Stimulated activated CD8-positive, alpha-beta memory T cell treated with anti-CD3 and anti-CD28 coated beads, Interleukin-7, amount 100 ng/mL, for 4 hours (primary cell): ENCODE results near the gene CPEB3.

Experiments used
- DNase-seq, 2 donors: peaks; one replicate each; pipeline ENCODE4 v3.0.0-alpha.2; 2020; ENCODE audit warnings: low read depth in 2 of 2

CPEB3 gene

GRCh38 chr10:92213049-92213448 is 77.8 kb downstream of the CPEB3 start:
- DNase-seq: no peak

DNA sequence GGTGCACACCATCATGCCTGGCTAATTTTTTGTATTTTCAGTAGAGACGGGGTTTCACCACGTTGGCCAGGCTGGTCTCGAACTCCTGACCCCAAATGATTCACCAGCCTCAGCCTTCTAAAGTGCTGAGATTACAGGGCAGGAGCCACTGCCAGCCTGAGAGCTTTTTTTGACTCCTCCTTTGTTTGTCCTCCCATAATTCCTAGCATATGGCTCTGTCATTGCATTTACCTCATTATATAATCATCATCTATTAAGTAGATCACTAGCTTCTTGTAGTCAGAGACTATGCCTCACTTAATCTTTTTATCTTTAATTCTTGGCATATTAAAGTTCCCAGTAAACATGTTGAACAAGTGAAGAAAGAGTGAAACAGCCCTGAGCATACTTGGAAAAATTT is 82.1 kb downstream of the CPEB3 start:
- DNase-seq: no peak

- no peak for DNase-seq
Measured at GRCh38 chr10:92208157-92208720, 82.6 kb downstream of the CPEB3 start.

- DNase-seq: no peak
Measured at GRCh38 chr10:92207061-92207460, 83.8 kb downstream of the CPEB3 start.

DNA sequence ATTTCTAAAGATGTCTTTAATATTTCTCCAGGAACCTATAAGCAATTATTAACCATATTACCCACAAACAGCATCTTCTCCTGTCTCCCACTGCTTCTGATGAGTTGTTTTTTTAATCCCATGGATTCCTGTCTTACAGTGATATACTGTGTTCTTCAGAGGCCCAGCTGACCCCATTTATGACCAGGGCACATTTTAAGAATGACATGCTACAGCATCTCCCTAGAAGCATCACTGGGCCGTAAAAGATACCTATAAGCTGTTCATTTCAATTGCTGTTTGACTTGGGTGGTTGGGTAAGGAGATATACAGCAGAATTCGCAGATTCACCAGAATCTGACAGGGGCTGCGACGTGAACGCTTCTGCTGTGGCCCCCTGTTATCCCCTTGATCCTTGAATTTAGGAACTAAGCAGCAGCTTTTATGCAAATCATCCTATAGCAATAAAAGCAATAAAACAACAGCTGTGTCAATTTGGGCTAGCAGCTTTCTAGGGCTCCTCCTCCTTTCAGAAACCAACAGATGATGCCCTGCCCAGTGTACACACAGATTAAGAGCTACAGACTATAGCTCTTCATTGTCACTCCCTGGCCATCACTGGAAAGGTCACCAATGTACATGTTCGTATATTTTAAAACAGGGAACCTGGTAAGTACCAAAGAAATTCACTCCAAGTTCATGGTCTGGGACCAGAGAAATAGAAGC is 86.8 kb downstream of the CPEB3 start:
- DNase-seq: no peak

DNA sequence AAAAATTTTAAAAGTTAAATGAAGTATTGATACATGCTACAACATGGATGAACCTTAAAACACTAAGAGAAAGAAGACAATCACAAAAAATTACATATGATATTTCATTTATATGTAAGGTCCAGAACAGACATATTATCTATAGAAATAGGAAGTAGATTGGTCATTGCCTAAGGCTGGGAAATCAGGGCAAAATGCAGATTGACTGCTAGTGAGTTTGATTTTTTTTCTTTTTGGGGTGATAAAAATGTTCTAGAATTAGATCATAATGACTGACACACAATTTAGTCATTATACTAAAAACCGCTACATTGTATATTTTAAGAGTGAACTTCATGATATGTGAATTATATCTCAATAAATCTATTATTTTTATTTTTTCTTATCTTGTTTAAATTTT is 88.3 kb downstream of the CPEB3 start:
- DNase-seq: no peak

DNA sequence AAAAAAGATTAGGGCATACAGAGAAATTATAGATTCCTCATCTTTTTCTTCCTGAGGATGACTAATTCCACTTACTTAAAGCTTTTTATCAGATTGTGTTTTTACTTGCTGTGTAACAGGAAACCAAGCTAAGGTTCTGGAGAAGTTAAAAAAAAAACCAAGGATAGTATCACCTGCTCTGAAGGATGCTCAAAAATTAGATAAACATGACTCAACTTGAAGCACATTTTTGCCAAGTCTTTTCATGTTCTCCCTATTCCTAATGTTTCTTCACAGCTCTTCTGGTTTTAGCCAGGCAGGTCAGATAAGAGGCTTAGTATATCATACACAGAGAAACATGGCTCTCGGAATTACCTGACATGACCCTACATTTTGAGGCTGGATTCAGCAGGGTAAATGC is 90.3 kb downstream of the CPEB3 start:
- no peak for DNase-seq

DNA sequence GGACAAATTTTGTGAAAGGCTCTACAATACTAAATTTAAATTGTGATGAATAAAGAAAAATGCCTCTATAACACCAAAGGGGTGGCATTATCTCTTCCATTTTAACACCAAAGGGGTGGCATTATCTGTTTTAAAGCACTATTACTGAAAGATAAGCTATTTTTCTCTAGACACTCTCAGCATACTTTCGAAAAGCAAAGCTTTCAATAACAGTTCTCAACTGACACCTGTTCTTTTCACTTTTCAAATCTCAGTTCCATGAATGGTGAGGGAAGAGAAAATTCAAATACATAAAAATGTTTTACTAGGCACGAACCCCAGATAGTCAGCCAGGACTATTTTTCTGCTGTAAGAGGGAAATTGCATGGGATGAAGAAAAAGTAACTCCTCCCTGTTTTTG is 103.8 kb downstream of the CPEB3 start:
- DNase-seq: no peak

DNA sequence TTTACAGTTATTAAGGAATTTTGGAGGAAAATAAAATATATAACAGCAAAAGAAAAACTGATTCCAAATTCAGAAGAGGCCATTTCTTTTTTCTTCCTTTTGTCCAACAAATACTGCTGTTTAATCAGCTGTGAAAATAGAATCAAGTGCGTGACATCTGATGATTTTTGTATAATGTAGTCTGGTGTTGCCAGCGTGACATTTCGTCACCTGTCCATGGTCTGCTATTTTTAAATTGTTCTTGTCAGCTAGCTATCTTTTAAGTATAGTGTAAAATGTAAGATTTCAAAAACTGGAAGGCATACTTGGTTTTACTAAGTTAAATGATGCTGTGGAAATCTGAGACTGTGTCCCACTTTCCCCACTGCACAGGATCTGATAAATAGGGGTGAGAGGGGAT is 105.9 kb downstream of the CPEB3 start:
- DNase-seq: no peak

GRCh38 chr10:92183199-92183598 is 107.7 kb downstream of the CPEB3 start:
- no peak for DNase-seq

- no peak for DNase-seq
Measured at GRCh38 chr10:92181575-92181974, 109.3 kb downstream of the CPEB3 start.

GRCh38 chr10:92180399-92180798 is 110.5 kb downstream of the CPEB3 start:
- DNase-seq: no peak

GRCh38 chr10:92177546-92177945 is 113.3 kb downstream of the CPEB3 start:
- no peak for DNase-seq

DNA sequence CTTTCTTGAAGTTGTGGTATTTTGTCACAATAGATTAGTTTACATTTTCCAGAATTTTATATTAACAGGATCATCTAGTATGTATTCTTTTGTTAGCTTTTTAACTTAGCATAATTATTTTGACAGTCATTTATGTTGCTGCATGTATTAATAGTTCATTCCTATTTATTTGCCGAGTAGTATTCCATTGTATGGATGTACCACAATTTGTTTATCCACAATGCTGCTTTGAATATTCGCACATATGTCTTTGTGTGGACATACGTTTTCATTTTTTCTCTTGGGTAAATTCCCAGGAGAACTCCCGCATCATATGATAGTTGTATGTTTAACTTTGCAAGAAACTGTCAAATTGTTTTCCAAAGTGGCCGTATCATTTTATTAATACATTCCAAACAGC is 115.7 kb downstream of the CPEB3 start:
- no peak for DNase-seq

- DNase-seq: no peak
Measured at GRCh38 chr10:92173996-92174395, 116.9 kb downstream of the CPEB3 start.

DNA sequence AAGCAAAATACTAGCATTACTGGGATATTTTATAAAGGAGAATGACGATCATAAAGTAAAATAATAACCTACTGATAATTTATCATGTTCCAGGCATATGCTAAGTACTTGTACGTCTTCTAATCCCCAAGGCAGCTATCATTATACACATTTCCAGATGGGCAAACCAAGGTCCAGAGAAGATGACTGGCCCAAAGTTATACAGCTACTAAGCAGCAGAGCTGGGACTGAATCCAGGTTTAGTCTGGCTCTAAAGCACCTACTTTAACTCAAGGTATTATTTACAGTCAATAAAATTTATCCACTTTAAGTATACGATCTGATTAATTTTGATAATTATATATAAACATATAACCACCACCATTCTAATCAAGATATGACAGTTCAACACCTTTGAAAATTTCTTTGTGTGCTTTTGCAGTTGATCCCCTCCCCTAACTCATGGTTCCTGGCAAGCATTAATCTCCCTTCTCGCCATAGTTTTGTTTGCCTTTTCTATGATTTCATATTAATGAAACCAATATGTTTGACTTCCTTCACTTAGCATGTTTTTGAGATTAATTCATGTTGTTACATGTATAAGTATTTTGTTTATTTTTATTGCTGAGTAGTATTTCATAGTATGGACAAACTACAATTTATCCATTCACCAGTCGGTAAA is 126.7 kb downstream of the CPEB3 start:
- DNase-seq: no peak

GRCh38 chr10:92162541-92162940 is 128.3 kb downstream of the CPEB3 start:
- DNase-seq: no peak

- DNase-seq: no peak
Measured at GRCh38 chr10:92156874-92157773, 133.8 kb downstream of the CPEB3 start.

- DNase-seq: no peak
Measured at GRCh38 chr10:92150823-92151222, 140.1 kb downstream of the CPEB3 start.

DNA sequence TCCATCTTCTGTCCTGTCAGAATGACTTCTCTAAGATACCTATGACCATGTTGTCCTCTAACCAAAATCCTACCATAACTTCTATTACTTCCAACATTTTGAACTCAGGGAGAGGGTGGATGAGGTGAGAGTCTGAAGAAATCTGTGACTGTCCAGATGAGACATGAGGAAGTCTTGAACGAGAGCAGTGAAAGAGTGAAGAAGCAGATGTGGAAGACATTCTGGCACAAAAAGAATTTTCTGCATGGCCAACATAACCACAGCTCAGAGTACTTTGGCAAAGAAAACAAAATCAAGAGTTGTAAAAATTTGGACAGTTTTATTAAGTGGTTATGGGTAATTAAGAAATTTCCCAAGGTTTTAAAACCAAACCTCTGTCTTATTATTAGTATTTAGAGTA is 141.6 kb downstream of the CPEB3 start:
- DNase-seq: no peak

GRCh38 chr10:92146781-92147180 is 144.1 kb downstream of the CPEB3 start:
- DNase-seq: no peak

DNA sequence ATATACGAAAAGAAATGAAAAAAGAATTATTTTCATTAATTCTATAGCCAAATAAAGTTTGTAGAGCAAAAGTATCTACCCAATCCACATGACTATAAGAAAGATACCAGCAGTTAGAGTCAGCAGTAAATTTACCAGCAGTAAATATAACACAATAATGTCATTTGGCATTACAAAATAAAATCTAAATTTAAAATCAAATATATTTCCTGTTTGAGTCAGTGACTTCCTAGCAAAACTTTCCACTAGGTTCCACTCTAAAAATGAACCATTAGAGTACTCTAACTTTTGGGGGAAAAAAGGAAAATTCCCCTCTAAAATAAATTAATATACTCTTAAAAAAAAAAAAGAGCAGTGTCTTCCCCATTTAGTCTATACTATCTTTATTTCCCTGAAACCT is 144.8 kb downstream of the CPEB3 start:
- DNase-seq: no peak
